Astrocyte of the spinal cord (primary cell): ENCODE results near the gene LHFPL3.
"Not testable (repeated sequence)": the region's sequence is repeated elsewhere in the genome, so short reads cannot be mapped to it uniquely, and the experiment has no call there.

Source experiments
- DNase-seq: peaks from one replicate; pipeline ENCODE4 v3.0.0; 2011; ENCODE audit warnings: low read depth, low spot score
- H3K4me3 ChIP-seq: 2 replicates; pipeline ENCODE4 v1.5.1; 2011; ENCODE audit warnings: low read depth, mild to moderate bottlenecking, low read length, moderate library complexity
- in situ Hi-C: cut with HindIII; loops from 2 replicates; pipeline ENCODE4 v1.10.0; 2017; ENCODE audit warnings: low sequenced_read_pairs
- TF ChIP-seq, protein P1 (sequence below): IDR thresholded peaks from 2 replicates; pipeline ENCODE4 v1.5.1; 2012; ENCODE audit warnings: low read depth, mild to moderate bottlenecking, low read length, inconsistent platforms

Gene LHFPL3

DNA sequence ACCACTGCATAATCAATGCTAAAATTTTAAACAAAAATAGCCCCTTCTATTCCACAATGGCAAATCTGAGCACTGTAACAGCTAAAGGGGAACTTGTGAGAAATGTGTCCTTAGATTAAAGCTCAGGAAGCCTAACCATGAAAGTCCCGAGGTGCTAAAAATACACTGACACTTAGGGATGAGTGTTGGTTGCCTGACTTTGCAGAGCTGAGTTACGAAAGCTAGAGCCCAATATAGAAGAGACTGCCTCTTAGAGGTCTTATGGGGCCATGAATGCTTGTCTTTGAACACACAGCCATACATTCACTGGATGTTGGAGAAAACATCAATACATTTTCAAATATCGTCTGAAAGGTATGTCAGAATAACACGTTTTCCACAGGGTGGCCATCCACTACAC is 209.7 kb downstream of the LHFPL3 start:
- TF ChIP-seq, protein P1, sequence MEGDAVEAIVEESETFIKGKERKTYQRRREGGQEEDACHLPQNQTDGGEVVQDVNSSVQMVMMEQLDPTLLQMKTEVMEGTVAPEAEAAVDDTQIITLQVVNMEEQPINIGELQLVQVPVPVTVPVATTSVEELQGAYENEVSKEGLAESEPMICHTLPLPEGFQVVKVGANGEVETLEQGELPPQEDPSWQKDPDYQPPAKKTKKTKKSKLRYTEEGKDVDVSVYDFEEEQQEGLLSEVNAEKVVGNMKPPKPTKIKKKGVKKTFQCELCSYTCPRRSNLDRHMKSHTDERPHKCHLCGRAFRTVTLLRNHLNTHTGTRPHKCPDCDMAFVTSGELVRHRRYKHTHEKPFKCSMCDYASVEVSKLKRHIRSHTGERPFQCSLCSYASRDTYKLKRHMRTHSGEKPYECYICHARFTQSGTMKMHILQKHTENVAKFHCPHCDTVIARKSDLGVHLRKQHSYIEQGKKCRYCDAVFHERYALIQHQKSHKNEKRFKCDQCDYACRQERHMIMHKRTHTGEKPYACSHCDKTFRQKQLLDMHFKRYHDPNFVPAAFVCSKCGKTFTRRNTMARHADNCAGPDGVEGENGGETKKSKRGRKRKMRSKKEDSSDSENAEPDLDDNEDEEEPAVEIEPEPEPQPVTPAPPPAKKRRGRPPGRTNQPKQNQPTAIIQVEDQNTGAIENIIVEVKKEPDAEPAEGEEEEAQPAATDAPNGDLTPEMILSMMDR, result no peak
- no peak overlapping the region for H3K4me3 ChIP-seq
- in situ Hi-C loops, result no loop called here
- no peak for DNase-seq

DNA sequence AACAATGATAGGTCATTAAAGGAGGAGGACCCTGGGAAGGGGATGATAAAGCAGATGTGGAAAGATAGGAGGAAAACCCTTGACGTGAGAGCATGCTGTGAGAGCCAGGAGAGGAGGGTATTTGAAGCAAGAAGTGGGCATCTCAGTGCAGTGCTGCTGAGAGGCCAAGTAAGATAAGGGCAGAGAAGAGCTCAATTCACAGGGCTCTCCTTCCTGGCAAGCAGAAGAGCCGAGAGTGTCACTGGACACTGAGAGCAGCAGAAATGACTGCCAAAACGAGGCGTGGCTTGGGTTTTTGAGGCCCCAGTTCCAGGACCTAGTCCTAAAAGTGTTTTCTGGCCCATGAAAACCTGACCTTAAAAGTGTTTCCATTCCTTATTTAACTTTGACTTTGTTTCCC is 213.5 kb downstream of the LHFPL3 start:
- no peak for DNase-seq
- in situ Hi-C loops, result no loop called here
- no peak overlapping the region for H3K4me3 ChIP-seq
- TF ChIP-seq, protein P1, result no peak

DNA sequence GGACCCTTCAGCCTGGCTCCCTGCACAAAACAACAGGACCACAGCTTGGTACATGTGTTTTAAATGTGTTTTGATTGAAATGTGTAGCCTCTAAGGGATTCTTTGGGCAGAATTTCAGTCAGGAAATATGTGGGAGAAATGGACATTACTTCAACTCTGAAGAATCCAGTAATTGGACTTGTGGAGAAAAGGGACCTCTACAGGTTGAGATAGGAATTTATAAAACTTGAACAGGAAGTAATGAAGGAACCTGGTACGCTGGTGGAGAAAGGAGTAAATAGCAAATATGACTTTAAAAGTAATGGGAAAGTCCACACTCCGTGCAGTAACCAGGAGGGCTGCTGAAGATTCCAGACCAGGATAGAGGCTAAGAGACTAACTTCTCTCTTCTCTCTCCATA is 220.5 kb downstream of the LHFPL3 start:
- TF ChIP-seq, protein P1, result no peak
- in situ Hi-C loops, result no loop called here
- no peak overlapping the region for H3K4me3 ChIP-seq
- DNase-seq, result no peak

DNA sequence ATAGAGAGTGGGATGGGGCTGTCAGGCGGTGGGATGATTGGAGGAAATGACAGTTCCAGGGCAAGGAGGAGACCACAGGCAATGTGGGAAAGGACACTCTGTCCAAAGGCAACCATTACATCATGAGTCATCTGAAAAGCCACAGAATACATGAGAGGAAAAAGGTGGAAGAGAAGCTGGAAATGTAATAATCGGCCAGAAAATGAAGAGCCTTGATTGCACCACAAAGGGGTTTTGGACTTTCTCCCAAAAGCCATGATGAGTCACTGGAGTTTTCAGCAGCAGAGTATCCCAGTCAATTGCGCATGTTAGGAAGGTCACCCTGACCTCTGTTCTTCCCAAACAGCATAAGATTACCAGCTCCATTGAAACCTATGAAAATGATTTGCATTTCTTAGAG is 222.0 kb downstream of the LHFPL3 start:
- peak; percentile 4 for DNase-seq
- TF ChIP-seq, protein P1, result no peak
- in situ Hi-C loops, result no loop called here
- no peak overlapping the region for H3K4me3 ChIP-seq

DNA sequence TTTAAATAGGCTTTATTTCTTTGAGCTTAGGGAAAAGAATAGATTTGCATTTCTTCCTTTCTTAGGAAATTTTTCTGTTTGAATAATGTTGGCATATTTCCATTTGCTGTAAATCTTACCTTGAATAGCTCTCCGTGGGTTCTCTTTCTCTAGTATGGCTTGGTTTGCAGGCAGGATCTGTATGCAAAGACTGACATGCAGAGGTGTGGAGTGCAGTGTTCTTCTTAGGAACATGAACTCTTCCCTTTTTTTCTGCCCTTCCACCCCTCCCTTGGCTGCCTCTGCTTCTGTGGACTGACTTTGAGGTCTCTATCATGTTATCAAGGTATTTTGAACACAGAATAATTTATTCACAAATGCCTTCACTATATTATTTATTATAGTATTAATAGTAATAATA is 222.8 kb downstream of the LHFPL3 start:
- TF ChIP-seq, protein P1, result no peak
- in situ Hi-C loops, result no loop called here
- no peak for DNase-seq

DNA sequence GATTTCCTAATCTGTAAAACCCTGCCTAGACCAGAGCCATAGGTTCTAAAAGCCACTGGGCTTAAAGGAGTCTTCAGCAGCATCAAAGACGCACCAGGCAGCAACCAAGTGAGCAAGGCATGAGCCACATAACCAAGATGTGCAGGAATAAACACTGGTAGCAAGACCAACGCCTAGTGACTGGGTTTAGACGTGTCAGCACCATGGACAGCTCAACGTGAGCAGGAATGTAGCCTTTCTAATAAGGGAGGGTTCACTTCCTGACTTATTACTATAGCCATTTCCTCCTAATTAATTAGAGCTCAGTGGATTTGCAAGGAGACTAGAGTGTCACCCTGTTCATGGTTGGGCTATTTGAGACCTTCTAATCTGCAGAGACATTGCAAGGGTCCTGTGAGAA is 223.7 kb downstream of the LHFPL3 start:
- DNase-seq, result peak; percentile 18
- in situ Hi-C loops, result no loop called here
- no peak overlapping the region for H3K4me3 ChIP-seq
- TF ChIP-seq, protein P1, result no peak

More for the DNA sequence above, 222.8 kb downstream of the LHFPL3 start:
- no peak overlapping the region for H3K4me3 ChIP-seq

DNA sequence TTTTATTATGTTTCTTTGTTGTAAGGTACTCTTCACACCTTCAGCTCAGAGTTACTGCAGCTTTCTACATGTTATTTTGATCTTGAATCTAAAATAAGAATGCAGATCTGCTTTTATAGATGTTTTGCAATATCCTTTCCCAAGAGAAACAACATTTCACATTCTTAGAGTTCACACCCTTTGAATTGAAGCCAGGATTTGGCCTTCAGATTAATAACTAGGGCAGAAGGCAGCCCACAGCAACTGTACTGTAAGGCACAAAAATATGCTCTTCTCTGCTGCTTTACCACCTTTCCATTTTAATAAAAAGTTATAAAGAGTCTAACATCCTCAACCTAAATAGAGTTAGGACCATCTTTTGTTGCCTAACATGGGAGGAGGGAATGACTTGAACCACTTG is 224.7 kb downstream of the LHFPL3 start:
- no peak overlapping the region for H3K4me3 ChIP-seq
- in situ Hi-C loops, result no loop called here
- TF ChIP-seq, protein P1, result no peak
- DNase-seq, result no peak

DNA sequence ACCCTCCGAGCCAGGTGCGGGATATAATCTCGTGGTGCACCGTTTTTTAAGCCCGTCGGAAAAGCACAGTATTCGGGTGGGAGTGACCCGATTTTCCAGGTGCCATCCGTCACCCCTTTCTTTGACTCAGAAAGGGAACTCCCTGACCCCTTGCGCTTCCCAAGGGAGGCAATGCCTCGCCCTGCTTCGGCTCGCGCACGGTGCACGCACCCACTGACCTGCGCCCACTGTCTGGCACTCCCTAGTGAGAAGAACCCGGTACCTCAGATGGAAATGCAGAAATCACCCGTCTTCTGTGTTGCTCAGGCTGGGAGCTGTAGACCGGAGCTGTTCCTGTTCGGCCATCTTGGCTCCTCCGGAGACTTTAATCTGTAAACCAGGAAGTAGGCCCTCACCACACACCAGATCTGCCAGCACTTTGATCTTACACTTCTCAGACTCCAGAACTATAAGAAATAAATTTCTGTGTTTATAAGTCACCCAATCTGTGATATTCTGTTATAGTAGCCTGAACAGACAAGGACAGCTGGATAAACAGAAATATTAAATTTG is 235.0 kb downstream of the LHFPL3 start:
- DNase-seq, H3K4me3 ChIP-seq, in situ Hi-C loops: not testable (repeated sequence)
